Nephron (organoid): ENCODE results near the gene ACTL10.
"Not testable (repeated sequence)": the region's sequence is repeated elsewhere in the genome, so short reads cannot be mapped to it uniquely, and the experiment has no call there.

Source experiments
- H3K27ac Mint-ChIP-seq, 3 experiments: 2 replicates each; pipeline ENCODE4 v1.8.0; 2020; ENCODE audit warnings: mixed read lengths in 3 of 3, mild to moderate bottlenecking in 2 of 3, moderate library complexity in 1 of 3
- H3K27me3 Mint-ChIP-seq: 2 replicates; pipeline ENCODE4 v1.8.0; 2021; ENCODE audit warnings: low read depth, mild to moderate bottlenecking, moderate library complexity, mixed read lengths
- H3K36me3 Mint-ChIP-seq: 2 replicates; pipeline ENCODE4 v1.8.0; 2020; ENCODE audit warnings: low read depth, mixed read lengths
- H3K4me1 Mint-ChIP-seq: 2 replicates; pipeline ENCODE4 v1.8.0; 2020; ENCODE audit warnings: mixed read lengths
- H3K4me3 Mint-ChIP-seq, 3 experiments: 2 replicates each; pipeline ENCODE4 v1.8.0; 2020; ENCODE audit warnings: mild to moderate bottlenecking in 3 of 3, mixed read lengths in 3 of 3, moderate library complexity in 2 of 3
- H3K9me3 Mint-ChIP-seq: 2 replicates; pipeline ENCODE4 v1.8.0; 2020; ENCODE audit warnings: mixed read lengths
- CTCF ChIP-seq, 3 experiments: fragments of 200-600 bp; sonication (generic); IDR thresholded peaks; one replicate each; pipeline ENCODE4 v1.5.0; 2021; ENCODE audit warnings: antibody characterized with exemption in 3 of 3; ENCODE audit not compliant: unreplicated experiment in 3 of 3

Gene ACTL10

GRCh38 chr20:33693289-33693688, 26.5 kb downstream of the ACTL10 start:
- Mint-ChIP-seq H3K4me3 (no peak overlapping the region), H3K27me3 (no peaks in the 10 kb centered on the region), H3K9me3 (peaks cover 7% of the 10 kb centered on the region), H3K36me3 (peaks cover 4% of the 10 kb centered on the region), H3K4me1 (peaks cover 18% of the 10 kb centered on the region), H3K27ac (peak overlapping the region in 1 of 3 experiments; percentile 32)
- TF ChIP-seq CTCF (IDR thresholded peaks at IDR 0.05; ENCODE audit: unreplicated experiment in 3 of 3): no peak

GRCh38 chr20:33693741-33694638, 27.2 kb downstream of the ACTL10 start:
- TF ChIP-seq CTCF (IDR thresholded peaks at IDR 0.05; ENCODE audit: unreplicated experiment in 3 of 3): no peak
- Mint-ChIP-seq H3K4me3 (no peak overlapping the region), H3K27ac (peak overlapping the region; percentile 26 to 59 (median 56)), H3K4me1 (peaks cover 18% of the 10 kb centered on the region), H3K9me3 (peaks cover 8% of the 10 kb centered on the region), H3K36me3 (peaks cover 4% of the 10 kb centered on the region), H3K27me3 (peaks cover 3% of the 10 kb centered on the region)

- peak overlapping the region; percentile 26 to 59 (median 56) for H3K27ac Mint-ChIP-seq
- H3K9me3 Mint-ChIP-seq: peaks cover 8% of the 10 kb centered on the region
Measured at GRCh38 chr20:33694639-33695012, 27.9 kb downstream of the ACTL10 start.

GRCh38 chr20:33696448-33696847, 29.7 kb downstream of the ACTL10 start:
- H3K4me1 Mint-ChIP-seq: peaks cover 18% of the 10 kb centered on the region
- H3K27ac Mint-ChIP-seq: no peak overlapping the region
- TF ChIP-seq CTCF (IDR thresholded peaks at IDR 0.05; ENCODE audit: unreplicated experiment in 3 of 3): no peak
- peaks cover 8% of the 10 kb centered on the region for H3K9me3 Mint-ChIP-seq
- no peak overlapping the region for H3K4me3 Mint-ChIP-seq
- H3K27me3 Mint-ChIP-seq: peaks cover 3% of the 10 kb centered on the region
- peaks cover 4% of the 10 kb centered on the region for H3K36me3 Mint-ChIP-seq

More at GRCh38 chr20:33694639-33695012, 27.9 kb downstream of the ACTL10 start:
- H3K36me3 Mint-ChIP-seq: peaks cover 4% of the 10 kb centered on the region
- H3K27me3 Mint-ChIP-seq: peaks cover 3% of the 10 kb centered on the region
- peaks cover 18% of the 10 kb centered on the region for H3K4me1 Mint-ChIP-seq
- no peak overlapping the region for H3K4me3 Mint-ChIP-seq
- no peak for TF ChIP-seq CTCF (IDR thresholded peaks at IDR 0.05; ENCODE audit: unreplicated experiment in 3 of 3)

- TF ChIP-seq CTCF (IDR thresholded peaks at IDR 0.05; ENCODE audit: unreplicated experiment in 3 of 3): no peak
- peak overlapping the region in 1 of 3 experiments; percentile 40 for H3K27ac Mint-ChIP-seq
- H3K36me3 Mint-ChIP-seq: peaks cover 4% of the 10 kb centered on the region
- H3K9me3 Mint-ChIP-seq: peaks cover 13% of the 10 kb centered on the region
- H3K4me1 Mint-ChIP-seq: peaks cover 18% of the 10 kb centered on the region
- H3K27me3 Mint-ChIP-seq: peaks cover 3% of the 10 kb centered on the region
- H3K4me3 Mint-ChIP-seq: no peak overlapping the region
Measured at GRCh38 chr20:33697129-33697528, 30.4 kb downstream of the ACTL10 start.

- H3K4me1 Mint-ChIP-seq: peaks cover 22% of the 10 kb centered on the region
- H3K27ac Mint-ChIP-seq, H3K4me3 Mint-ChIP-seq, H3K36me3 Mint-ChIP-seq, H3K27me3 Mint-ChIP-seq: not testable (repeated sequence)
- peaks cover 13% of the 10 kb centered on the region for H3K9me3 Mint-ChIP-seq
Measured at GRCh38 chr20:33698966-33699365, 32.2 kb downstream of the ACTL10 start.

- not testable (repeated sequence) for H3K36me3 Mint-ChIP-seq, H3K27me3 Mint-ChIP-seq, H3K27ac Mint-ChIP-seq, H3K4me3 Mint-ChIP-seq
- Mint-ChIP-seq H3K4me1 (peaks cover 14% of the 10 kb centered on the region), H3K9me3 (peaks cover 13% of the 10 kb centered on the region)
Measured at GRCh38 chr20:33700696-33701441, 34.1 kb downstream of the ACTL10 start.
